HG03039 (cell line): Measurements from ENCODE around the gene RARS1.

Experiments used
- ATAC-seq: cut with Tn5 transposase; IDR thresholded peaks from one replicate; pipeline ENCODE4 v1.9.1; 2021; ENCODE audit warnings: mild to moderate bottlenecking, moderate library complexity; ENCODE audit not compliant: unreplicated experiment

Gene RARS1

DNA sequence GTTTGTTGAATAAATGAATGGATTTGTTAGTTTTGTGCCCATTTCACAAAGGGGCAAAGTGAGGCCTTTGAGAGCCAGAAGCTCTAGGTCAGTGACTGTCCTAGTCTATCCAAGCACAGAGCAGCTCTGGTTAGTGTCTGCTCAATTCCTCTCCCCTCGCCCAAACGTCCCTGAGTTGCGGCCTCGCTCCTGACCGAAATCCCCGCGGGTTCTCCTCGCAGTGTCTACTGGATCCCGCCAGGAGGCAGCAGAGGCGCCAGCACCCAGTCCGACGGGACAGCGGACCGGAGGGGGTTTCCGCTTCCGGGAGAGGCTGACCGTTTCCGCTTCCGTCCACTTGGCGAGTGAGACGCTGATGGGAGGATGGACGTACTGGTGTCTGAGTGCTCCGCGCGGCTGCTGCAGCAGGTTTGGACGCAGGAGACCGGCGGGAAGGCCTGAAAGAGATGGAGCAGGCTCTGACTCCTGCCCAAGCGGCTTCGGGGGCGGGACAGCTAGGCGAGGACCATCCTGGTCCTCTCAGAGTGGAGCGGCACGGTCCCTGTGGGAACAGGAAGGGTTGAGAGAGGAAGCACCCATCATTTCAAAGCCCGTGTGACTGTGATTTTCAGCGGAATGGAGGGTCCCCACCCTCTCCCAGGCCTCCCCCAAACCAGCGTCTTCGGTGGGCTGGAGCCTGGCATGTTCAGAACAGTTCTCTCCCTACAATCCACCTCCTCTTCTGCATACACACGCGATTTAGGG lies at the start of gene RARS1:
Gene RARS1, plus strand, starts transcription at position 336 of the 744 bp plus-strand sequence. Its CDS starts 28 bp downstream, at position 364.
- peak; percentile 76 for ATAC-seq

DNA sequence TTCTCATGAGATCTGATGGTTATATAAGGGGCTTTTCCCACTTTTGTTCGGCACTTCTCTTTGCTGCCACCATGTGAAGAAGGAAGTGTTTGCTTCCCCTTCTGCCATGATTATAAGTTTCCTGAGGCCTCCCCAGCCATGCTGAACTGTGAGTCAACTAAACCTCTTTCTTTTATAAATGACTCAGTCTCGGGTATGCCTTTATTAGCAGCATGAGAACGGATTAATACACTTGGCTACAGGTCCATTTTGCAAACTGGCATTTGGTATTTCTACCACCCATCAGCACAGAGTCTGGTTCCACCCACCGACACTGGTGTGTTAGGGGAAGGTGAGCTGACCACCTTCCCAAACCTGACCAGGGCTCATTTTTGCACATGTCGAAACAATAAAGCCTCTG lies 47.9 kb upstream of the RARS1 start:
- no peak for ATAC-seq

DNA sequence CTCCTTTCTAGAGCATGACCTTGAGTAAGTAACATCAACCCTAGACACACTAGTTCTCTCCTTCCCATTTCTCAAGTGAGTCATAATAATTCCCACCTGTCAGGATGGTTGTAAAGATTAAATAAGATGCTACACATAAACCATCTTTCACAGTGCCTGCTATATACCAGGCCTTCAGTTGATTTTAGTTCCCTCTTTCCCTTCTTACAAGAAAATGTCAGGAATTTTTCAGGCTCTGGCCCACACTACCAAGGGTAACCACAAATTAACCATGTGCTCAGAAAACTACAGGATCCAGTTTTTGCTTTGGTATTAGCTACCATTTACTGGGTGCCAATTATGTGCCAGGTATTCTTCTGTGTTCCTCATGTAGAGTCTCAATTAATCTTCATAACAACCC lies 42.7 kb upstream of the RARS1 start:
- ATAC-seq = no peak

DNA sequence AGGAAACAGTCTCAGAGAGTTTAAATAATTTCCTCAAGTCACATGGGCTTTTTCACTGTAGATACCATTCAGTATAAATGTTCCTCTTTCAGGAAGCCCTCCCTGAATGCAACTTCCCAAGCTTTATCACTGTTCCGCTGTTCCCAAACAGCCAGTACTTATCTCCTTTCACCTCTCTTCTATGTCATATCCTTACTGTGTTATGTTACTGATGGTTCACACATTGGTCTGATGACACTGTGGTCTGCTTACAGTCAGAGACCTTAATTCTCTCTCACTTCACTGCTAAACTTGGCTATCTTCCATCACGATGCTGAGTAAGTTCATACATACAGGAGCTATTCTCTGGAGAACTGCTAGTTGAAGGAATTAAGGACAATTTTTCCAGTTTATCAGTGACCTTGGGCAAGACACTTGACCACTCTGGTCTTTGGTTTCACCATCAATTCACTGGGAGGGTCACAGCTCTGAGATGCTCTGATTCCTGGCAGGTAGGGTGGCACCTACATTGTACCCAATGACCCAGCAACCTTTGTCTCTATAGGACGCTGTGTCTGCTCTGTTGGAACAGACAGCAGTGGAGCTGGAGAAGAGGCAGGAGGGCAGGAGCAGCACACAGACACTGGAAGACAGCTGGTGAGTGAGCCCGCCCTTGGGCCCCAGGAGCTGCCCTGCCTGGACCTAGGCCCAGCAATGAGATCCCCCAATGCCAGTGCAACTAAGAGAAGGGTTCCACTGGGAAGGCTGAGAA lies 42.1 kb upstream of the RARS1 start:
- ATAC-seq = no peak

DNA sequence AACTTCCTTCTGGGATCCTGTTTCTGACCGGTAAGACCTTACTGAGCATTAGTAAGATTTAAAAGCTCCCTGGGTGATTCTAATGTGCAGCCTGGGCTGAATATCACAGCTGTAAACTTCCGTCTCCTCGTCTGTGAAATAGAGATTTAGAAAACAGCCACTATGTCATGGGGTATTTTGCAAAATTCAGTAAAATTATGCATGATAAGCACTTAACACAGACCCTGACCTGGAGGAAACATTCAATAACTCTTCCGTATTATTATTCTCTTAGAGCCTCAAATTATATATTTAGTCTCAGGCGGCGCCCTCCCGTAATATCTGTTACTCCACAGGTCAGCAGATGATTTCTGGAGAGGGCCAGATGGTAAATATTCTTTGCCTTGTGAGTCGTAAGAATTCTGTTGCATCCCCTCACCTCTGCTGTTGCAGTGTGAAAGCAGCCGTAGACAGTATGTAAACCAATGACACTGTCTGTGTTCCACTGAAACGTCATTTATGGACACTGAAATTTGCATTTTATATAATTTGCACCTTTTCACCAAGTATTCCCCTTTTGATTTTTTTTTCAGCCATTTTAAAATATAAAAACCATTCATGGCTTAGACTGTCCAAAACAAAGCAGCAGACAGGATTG lies 39.2 kb upstream of the RARS1 start:
- ATAC-seq = no peak

DNA sequence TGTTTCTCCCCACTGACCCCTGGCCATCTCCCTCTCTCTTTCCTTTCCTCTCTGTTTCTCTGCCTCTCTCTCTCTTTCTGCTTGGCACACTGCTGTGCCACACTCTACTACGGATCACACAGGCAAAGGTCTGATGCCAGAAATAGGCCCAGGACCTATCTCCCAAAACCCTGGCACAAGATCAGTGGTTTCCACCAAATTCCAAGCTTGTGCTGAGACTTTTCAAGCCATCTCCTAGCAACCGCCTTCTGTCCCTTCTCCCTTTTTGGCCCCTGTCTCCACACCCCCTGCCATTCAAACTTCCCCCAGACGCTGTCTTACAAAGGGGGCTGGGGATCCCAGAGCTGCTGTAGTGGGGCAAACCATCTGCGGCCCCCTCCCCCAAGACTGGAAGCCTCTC lies 38.5 kb upstream of the RARS1 start:
- ATAC-seq = no peak

DNA sequence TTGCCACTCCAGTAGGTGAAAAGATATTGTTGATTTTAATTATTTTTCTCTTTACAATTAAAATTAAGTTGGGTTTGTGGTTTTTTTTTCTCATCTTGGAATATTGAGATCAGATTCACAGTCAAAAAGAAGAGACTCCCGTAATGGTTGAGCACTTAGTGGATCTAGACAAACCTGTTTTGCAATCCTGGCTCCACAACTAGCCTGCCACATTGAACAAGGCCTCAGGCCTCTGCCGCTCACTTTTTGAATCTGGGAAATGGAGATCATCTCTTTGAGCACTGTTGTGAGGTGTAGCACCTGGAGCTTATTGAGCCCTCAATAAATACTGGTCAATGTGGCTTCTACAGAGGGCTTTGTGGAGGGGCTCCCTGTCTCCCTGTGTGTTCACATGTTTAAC lies 37.1 kb upstream of the RARS1 start:
- no peak for ATAC-seq

DNA sequence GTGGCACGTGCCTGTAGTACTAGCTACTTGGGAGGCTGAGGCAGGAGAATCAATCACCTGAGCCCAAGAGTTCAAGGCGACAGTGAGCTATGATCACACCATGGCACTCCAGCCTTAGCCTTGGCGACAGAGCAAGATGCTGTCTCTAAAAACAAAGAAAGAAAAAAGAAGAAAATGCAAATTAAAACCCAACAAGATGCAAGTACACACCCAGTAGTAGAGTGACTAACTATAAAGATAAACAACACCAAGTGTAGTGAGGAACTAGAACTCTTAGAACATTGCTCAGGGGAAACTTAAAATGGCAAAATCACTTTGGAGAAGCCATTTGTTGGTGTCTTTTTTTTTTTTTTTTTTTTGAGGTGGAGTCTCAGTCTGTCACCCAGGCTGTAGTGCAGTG lies 34.7 kb upstream of the RARS1 start:
- ATAC-seq = no peak

DNA sequence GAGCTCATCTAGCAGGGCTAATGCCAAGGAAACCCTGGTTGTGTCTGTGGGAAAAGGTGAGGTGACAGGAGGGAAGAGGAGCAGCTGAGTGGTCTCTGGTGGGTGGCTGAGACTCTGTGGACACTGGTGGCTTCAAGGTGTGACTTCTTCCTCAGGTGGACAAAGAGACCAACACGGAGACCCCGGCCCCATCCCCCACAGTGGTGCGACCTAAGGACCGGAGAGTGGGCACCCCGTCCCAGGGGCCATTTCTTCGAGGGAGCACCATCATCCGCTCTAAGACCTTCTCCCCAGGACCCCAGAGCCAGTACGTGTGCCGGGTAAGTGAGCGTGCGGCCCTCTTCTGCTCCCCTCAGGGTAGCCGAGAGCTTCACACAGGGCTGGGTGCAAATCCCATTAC lies 31.1 kb upstream of the RARS1 start:
- no peak for ATAC-seq

DNA sequence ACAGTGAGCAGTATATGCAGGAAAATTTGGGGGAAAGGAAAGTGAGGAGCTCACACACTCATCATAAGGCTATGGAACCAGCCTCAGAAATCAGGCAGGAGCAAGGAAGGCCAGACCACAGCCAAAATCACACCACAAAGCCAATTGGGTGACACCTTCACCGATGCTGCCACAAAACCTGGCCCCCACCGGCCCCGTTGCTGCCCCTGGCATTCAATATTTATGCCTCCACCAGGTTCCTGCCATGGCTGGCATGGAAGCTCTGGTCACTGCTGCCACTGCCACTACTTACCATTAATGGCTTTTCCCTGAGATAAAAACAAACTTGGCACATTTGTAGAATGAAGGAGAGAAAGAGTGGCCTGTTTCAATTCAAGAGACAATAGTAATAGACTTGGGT lies 28.7 kb upstream of the RARS1 start:
- no peak for ATAC-seq

DNA sequence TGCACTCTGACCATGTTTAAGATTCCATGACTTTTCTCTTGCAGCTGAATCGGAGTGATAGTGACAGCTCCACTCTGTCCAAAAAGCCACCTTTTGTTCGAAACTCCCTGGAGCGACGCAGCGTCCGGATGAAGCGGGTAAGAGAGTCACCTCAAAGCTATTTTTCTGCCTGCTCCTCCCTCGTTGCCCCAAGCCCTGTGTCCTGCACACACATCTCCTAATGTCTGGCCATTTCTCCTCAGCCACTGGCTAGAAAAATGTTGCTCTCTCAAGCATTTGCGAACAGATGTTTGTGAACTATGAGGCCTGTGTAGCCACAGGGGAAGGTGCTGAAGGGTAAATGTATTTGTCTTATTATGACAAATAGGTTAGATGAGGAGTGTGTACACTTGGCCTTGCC lies 25.7 kb upstream of the RARS1 start:
- ATAC-seq = no peak

DNA sequence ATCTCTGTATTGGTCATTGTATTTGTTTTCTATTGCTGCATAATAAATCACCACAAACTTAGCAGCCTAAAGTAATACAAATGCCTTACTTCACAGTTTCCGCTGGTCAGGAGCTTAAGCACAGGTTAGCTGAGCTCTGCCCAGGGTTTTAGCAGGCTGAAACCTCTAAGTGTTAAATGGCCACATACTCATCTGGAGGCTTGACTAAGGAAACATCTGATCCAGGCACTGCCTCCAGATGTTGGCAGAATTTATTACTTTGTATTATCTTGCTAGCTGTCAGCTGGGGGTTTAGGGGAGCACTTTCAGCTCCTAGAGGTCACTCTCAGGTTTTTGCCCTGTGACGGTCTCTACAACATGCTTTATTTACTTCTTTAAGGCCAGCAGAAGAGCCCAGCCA lies 23.2 kb upstream of the RARS1 start:
- no peak for ATAC-seq

DNA sequence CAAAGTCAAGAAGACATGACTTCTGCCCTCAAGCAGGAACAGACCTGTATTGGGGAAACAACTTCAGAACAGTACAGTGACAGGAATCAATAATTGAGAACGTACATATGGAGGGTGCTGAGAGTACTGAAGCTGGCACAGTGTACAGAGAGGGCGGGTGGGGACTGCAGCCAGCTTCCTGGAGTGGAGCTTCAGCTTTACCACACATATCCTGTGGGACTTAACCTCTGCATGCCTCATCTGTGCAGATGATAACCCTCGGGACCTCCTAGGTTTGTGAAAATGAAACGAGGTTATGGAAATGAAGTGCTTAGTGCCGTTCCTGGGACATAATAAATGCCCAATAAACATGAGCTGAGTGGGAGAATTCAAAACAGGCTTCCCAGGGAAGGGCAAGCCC lies 22.1 kb upstream of the RARS1 start:
- ATAC-seq = no peak

DNA sequence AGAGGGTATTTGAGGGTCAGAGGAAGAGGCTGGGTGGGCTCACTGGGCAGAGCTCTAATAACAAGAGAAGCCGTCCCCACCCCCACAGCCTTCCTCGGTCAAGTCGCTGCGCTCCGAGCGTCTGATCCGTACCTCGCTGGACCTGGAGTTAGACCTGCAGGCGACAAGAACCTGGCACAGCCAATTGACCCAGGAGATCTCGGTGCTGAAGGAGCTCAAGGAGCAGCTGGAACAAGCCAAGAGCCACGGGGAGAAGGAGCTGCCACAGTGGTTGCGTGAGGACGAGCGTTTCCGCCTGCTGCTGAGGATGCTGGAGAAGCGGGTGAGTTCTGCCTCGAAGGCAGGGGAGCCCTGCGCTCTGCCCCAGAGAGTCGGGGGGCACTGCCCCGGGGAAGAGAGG lies 21.6 kb upstream of the RARS1 start:
- no peak for ATAC-seq

DNA sequence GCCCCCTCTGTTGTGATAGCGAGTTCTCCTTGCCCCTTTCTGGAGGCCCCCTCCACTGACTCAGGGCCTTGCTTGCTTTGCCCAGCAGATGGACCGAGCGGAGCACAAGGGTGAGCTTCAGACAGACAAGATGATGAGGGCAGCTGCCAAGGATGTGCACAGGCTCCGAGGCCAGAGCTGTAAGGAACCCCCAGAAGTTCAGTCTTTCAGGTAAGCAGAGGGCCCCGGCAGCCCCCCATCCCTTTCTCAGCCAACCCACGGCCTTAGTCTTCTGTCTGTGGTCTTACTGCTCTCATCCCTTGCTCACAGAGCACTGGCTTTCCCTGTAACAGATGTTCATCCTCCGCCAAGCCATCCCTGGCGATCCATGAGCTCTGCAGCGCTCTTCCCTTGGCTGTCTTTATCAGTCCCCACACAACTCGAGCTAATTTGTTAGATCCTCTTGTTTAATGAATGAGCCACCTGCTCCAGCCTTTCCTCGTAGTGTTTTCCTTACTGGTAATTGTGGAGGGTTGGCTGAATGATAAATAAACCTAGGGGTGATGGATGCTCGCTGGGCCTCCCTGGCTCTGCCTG lies 18.4 kb upstream of the RARS1 start:
- ATAC-seq = no peak

DNA sequence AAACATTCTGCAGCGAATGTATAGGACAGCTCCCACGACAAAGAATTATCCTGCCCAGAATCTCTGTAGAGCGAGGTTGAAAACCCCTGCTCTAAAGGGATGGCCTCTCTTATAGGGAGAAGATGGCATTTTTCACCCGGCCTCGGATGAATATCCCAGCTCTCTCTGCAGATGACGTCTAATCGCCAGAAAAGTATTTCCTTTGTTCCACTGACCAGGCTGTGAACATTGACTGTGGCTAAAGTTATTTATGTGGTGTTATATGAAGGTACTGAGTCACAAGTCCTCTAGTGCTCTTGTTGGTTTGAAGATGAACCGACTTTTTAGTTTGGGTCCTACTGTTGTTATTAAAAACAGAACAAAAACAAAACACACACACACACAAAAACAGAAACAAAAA lies 17.4 kb upstream of the RARS1 start:
- ATAC-seq = no peak

DNA sequence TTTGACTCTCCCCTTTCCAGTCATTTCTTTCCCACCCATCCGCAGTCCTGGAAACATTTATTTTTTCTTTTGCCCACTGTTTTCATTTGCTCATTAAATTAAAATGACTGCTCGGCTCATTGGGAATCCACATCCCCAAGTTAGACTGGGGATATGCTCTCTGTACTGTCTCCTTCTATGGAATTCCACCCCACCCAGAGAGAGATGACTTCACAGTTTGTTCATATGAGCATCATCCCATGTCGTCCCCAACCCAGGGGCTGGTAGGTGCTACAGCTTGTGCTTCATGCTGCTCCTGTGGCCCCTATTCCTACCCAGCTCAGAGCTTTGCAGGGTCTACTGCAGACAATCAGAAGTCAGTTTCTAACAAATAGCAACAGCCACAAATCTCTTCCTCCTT lies 16.5 kb upstream of the RARS1 start:
- no peak for ATAC-seq

DNA sequence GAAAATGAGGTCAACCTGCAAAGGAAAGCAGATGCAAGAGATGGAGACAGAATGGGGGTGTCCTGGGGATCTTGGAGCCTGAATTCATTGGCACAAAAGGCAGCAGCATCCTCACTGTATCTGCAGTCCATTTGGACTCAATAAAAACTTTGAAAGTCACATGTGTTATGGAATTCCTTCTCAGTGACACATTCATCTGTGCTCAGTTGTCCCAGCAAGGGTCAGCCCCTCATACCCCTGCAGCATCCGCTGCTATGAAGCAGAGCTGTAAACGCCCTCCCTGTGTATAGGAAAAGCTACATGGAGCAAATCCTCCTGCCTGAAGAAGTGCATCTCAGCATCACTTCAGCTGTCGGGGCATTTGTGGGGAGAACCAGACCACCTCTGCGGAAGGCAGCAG lies 14.5 kb upstream of the RARS1 start:
- no peak for ATAC-seq

DNA sequence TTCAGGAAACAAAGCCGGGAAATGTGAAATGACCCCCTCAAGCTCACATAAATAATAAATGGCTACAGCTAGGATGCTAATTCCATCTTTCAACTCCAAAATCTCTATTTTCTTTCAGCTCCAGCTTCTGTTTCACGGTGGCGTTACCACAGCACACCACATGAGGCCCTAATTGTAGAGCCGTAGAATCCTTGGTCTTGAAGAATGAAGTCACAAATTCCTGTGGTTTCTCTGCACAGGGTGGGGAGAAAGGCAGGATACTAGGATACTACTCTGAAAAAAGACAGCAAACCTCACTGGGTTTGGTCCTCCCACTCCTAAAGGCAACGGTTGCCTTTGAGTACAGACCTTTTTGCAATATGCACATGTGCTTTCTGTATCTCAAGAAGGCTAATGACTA lies 13.9 kb upstream of the RARS1 start:
- ATAC-seq = no peak

DNA sequence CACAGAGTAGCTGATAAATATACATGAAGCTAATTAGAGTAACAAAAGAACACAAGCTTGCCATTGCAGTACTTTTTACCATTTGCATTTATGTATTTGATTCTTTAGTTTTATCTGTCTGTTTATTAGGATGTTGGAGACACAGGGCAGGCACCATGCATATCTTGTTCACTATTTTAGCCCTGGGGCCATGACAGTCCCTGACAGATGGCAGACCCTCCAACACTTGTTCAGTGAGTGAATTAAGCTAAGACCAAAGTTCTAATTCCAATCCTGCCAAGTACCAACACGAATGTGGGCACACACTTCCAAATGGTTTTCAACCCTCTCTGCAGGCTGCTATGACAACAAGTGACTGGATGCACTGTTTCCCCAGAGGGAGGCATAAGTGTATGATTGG lies 12.0 kb upstream of the RARS1 start:
- ATAC-seq = no peak

DNA sequence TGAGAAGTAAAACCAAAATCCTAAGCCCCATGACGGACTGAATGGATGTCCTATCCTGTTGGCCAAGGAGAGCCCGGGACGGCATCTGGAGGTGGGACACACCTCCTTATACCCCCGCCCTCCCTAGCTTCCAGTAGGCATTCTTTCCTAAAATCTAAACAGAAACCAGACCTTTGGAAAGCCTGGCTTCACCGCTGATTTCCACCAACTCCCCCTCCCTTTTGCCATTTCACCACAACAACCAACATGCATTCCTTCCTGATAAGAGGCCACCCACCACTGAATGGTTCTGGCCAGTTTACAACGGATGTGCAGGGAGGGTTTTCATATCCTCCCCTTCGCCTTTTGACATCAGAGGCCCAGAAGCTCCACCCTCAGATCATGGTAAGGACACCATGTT lies 9.2 kb upstream of the RARS1 start:
- no peak for ATAC-seq

DNA sequence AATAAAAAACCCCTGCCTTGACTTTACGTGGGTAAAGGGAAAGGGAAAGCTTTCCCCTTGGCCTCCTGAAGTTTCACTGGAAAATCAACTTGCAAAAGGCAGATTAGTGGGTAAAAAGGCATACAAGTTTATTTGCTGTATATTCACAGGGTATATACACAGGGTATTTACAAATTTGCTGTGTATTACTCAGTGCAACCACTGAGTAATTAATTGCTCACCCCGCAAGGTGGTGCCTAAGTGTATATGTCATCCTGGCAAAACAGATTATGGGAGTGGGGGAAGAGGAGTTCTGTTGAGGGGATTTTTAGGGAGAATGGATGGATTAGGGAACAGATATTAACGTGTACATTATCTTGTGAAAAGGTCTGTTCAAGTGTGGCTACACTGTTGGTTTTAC lies 7.1 kb upstream of the RARS1 start:
- no peak for ATAC-seq
